Adrenal gland (tissue), 12 donors: ENCODE data around the gene BRMS1. TPM values are rescaled to one million over a fixed set of nuclear protein-coding genes. Genes with fewer than 3 reads are reported as not detected.

Source experiments
- DNase-seq, 7 donors: peaks; one replicate each; pipeline ENCODE4 v3.0.0-alpha.2; 2019 to 2020
- H3K27ac ChIP-seq, 5 donors: fragments of 200-600 bp; sonication (generic) in 4 of 5; 1 replicate in 3 of 5; 2 replicates in 2 of 5; pipeline versions ENCODE4 v1.5.1 to v1.8.0; 2016 to 2020; ENCODE audit warnings: mild to moderate bottlenecking in 1 of 5
- H3K27me3 ChIP-seq: fragments of 200-600 bp; 2 replicates; pipeline ENCODE4 v1.8.0; 2021
- H3K36me3 ChIP-seq, 2 donors: fragments of 200-600 bp; replicated peaks in 1 of 2; 1 replicate in 1 of 2; 2 replicates in 1 of 2; pipeline versions ENCODE4 v1.5.1 to v1.8.0; 2018 to 2022
- H3K4me1 ChIP-seq, 2 donors: fragments of 200-600 bp; replicated peaks in 1 of 2; 1 replicate in 1 of 2; 2 replicates in 1 of 2; pipeline versions ENCODE4 v1.5.1 to v1.8.0; 2018 to 2021
- H3K4me3 ChIP-seq, 4 donors: fragments of 200-600 bp; sonication (generic) in 3 of 4; one replicate each; pipeline ENCODE4 v1.5.1; 2016 to 2018
- H3K9me3 ChIP-seq, 3 donors: fragments of 200-600 bp; sonication (generic) in 1 of 3; replicated peaks in 1 of 3; 1 replicate in 2 of 3; 2 replicates in 1 of 3; pipeline versions ENCODE4 v1.5.1 to v1.8.0; 2016 to 2021
- POLR2A ChIP-seq, 2 donors: fragments of 450-650 bp; IDR thresholded peaks; one replicate each; pipeline ENCODE4 v1.6.1; 2017; ENCODE audit warnings: antibody characterized with exemption in 2 of 2, mild to moderate bottlenecking in 2 of 2, moderate library complexity in 1 of 2
- WGBS, 4 donors: extraction: QIAGEN DNeasy Blood & Tissue Kit in 2 of 4; methylation state at CpG; one replicate each; pipeline versions ENCODE4 v1.1.5 to v1.1.7; 2013 to 2017; 5-methylcytosine and 5-hydroxymethylcytosine counted together
- intact Hi-C, 2 donors: fragments of 100-400 bp; cut with DNase I; formaldehyde crosslinking; loops; one replicate each; pipeline versions ENCODE4 v1.14.1 to v1.15.0; 2022 to 2023
- polyA plus RNA-seq, 3 donors: library from polyadenylated mRNA; stranded (reverse); fragments of 200-250 nt in 2 of 3; fragments of 350-450 nt in 1 of 3; fragmentation: Illumina TruSeq in 1 of 3; extraction: RNeasy Lipid Tissue Mini Kit (QIAGEN cat#74804) in 1 of 3; gene quantifications; one replicate each; pipeline ENCODE4 v1.2.3, GENCODE V29; 2013 to 2014
- total RNA-seq, 9 donors: library from RNA; depleted of rRNA in 4 of 9; stranded (reverse); fragments of >200 nt in 4 of 9; fragments of 120-200 nt in 1 of 9; fragmentation: NEBNext Ultra II Directional in 1 of 9; extraction: Animal tissue kit (Norgen Biotek cat#: 25700) in 1 of 9; gene quantifications; one replicate each; pipeline versions ENCODE4 v1.1.0 to v1.2.4, GENCODE V29; 2013 to 2023
- TF ChIP-seq, protein P1 (sequence below), 6 experiments: fragments of 450-650 bp in 4 of 6; fragments of 200-600 bp in 2 of 6; sonication (generic) in 1 of 6; IDR thresholded peaks; 1 replicate in 5 of 6; 2 replicates in 1 of 6; pipeline versions ENCODE4 v1.5.1 to v1.8.0; 2016 to 2021; ENCODE audit warnings: antibody characterized with exemption in 6 of 6, mild to moderate bottlenecking in 2 of 6, moderate library complexity in 1 of 6
- donor health status: healthy with polysubstance abuse.
- donor health status: Bipolar disorder and iron deficiency.
- donor health status: DM: yes; HTN: yes; CAD: no.
- donor health status: DM: no; HTN: no; CAD: no.
- donor health status: DM: no; HTN: no; CAD: no.
- donor health status: DM: yes; HTN: yes; CAD: no.

BRMS1 gene
- total and polyA plus RNA-seq, 12 donors: 22.4 to 55.3 (median 41.7) TPM

DNA sequence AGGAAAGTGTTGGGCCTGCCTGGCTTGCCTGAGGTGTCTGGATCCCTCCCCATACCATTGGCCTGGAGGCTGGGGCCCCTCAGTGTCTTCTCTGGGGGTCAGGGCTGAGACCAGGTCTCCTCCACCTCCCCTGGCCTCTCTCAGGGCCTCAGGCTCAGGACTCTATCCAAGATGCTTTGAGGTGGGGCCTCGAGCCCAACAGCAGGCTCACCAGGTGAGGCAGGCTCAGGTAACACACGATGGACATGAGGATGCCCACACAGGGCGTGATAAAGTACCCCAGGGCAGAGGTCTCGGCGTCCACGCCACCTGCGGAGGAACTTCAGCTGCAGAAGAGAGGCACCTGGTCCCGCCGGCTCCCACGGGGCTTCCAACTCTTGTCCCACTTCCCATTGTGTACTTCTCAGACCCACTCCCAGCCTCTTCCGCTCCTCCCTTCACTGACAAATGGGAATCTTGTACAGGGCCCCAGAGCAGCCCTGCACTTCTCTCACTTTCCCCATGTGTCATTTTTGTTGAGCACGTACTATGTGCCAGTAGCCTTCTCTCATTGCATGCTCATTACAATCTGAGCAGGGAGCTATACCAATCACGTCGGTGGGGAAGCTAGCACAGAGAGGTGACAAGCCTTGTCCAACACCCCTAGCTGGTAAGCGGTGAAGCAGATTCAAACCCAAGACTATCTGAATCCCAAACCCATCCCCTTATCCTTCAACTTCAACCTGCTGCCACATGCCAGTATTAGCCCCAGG lies 22.8 kb upstream of the BRMS1 start:
- Histone ChIP-seq H3K4me1 (peaks cover 5 to 19% of the 10 kb centered on the region in 2 donors), H3K27me3 (peaks cover 8% of the 10 kb centered on the region), H3K36me3 (no peaks in the 10 kb centered on the region), H3K9me3 (no peaks in the 10 kb centered on the region), H3K27ac (no peak overlapping the region), H3K4me3 (no peak overlapping the region)
- intact Hi-C loops: no loop called here
- DNase-seq: no peak
- WGBS, 4 donors: 88 to 91% (median 89%) methylated on average over 10 to 15 of the region's 15 CpGs
- no peak for TF ChIP-seq POLR2A (IDR thresholded peaks at IDR 0.05)
- TF ChIP-seq, protein P1, sequence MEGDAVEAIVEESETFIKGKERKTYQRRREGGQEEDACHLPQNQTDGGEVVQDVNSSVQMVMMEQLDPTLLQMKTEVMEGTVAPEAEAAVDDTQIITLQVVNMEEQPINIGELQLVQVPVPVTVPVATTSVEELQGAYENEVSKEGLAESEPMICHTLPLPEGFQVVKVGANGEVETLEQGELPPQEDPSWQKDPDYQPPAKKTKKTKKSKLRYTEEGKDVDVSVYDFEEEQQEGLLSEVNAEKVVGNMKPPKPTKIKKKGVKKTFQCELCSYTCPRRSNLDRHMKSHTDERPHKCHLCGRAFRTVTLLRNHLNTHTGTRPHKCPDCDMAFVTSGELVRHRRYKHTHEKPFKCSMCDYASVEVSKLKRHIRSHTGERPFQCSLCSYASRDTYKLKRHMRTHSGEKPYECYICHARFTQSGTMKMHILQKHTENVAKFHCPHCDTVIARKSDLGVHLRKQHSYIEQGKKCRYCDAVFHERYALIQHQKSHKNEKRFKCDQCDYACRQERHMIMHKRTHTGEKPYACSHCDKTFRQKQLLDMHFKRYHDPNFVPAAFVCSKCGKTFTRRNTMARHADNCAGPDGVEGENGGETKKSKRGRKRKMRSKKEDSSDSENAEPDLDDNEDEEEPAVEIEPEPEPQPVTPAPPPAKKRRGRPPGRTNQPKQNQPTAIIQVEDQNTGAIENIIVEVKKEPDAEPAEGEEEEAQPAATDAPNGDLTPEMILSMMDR (IDR thresholded peaks at IDR 0.05): no peak

DNA sequence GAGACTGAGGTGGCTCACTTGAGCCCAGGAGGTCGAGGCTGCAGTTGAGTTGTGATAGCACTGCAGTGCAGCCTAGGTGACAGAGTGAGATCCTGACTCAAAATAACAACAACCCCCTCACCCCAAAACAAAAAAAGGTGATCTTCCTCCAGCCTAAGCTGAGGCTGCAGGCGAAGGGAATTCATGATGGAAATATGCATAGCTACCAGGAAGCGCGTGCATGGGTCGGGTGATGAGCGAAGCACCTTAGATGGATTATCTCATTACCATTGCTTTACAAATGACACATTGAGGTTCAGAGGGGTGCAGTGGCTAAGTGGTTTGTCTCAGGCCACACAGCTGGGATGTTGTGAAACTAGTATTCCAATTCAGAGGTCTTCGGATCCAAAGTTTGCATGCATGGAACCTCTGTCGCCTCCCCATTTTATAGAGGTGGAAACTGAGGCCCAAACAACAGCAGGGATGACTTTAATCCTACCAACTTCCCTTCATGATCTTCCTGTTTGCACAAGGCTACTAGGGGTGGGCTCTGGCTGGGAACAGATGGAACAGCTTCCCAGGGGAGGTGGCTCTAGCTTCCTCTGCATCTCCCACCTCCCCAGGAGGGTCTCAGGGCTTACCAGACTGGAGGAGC lies 22.1 kb upstream of the BRMS1 start:
- 89 to 95% (median 94%) methylated on average over 8 of the region's 8 CpGs for WGBS, 4 donors
- H3K27ac ChIP-seq: no peak overlapping the region

GRCh38 chr11:66365711-66366619 lies 21.1 kb upstream of the BRMS1 start:
- WGBS, 4 donors: 74 to 78% (median 76%) methylated on average over 13 to 14 of the region's 14 CpGs
- no peak for DNase-seq
- peaks cover 1% of the 10 kb centered on the region for H3K27me3 ChIP-seq
- H3K4me1 ChIP-seq: peaks cover 0 to 2% of the 10 kb centered on the region in 2 donors
- H3K4me3 ChIP-seq: no peak overlapping the region
- TF ChIP-seq, protein P1 (IDR thresholded peaks at IDR 0.05): no peak
- no peak for TF ChIP-seq POLR2A (IDR thresholded peaks at IDR 0.05)
- H3K27ac ChIP-seq: no peak overlapping the region
- no peaks in the 10 kb centered on the region for H3K36me3 ChIP-seq
- H3K9me3 ChIP-seq: no peaks in the 10 kb centered on the region
- intact Hi-C loops: no loop called here

More for the DNA sequence above, 22.1 kb upstream of the BRMS1 start:
- no peaks in the 10 kb centered on the region for H3K9me3 ChIP-seq
- DNase-seq: no peak
- peaks cover 8% of the 10 kb centered on the region for H3K27me3 ChIP-seq
- H3K4me3 ChIP-seq: no peak overlapping the region
- intact Hi-C loops: no loop called here
- H3K36me3 ChIP-seq: no peaks in the 10 kb centered on the region
- peaks cover 0 to 11% of the 10 kb centered on the region in 2 donors for H3K4me1 ChIP-seq
- no peak for TF ChIP-seq POLR2A (IDR thresholded peaks at IDR 0.05)
- TF ChIP-seq, protein P1 (IDR thresholded peaks at IDR 0.05): no peak

GRCh38 chr11:66365166-66365565 lies 20.3 kb upstream of the BRMS1 start:
- TF ChIP-seq POLR2A (IDR thresholded peaks at IDR 0.05): no peak
- TF ChIP-seq, protein P1 (IDR thresholded peaks at IDR 0.05): no peak

More at GRCh38 chr11:66365166-66365565, 20.3 kb upstream of the BRMS1 start:
- Histone ChIP-seq H3K4me1 (no peaks in the 10 kb centered on the region), H3K36me3 (no peaks in the 10 kb centered on the region), H3K9me3 (no peaks in the 10 kb centered on the region), H3K27ac (no peak overlapping the region), H3K27me3 (no peaks in the 10 kb centered on the region), H3K4me3 (no peak overlapping the region)
- no peak for DNase-seq
- 88 to 99% (median 94%) methylated on average over 6 of the region's 6 CpGs for WGBS, 4 donors
- intact Hi-C loops: no loop called here
